Neural cell (in vitro differentiated cells): ENCODE results near the gene CDRT4.

Experiments
- CTCF ChIP-seq: fragments of 450-650 bp; IDR thresholded peaks from 2 replicates; pipeline ENCODE4 v1.5.1; 2014; ENCODE audit warnings: antibody characterized with exemption, mild to moderate bottlenecking, moderate library complexity; ENCODE audit not compliant: poor library complexity, severe bottlenecking
- POLR2AphosphoS5 ChIP-seq: IDR thresholded peaks from 2 replicates; pipeline ENCODE4 v1.6.1; 2012
- REST ChIP-seq: IDR thresholded peaks from 2 replicates; pipeline ENCODE4 v1.6.1; 2012; ENCODE audit warnings: borderline replicate concordance

- TF ChIP-seq CTCF (no peak), REST (no peak), POLR2AphosphoS5 (no peak)
Measured at GRCh38 chr17:15453246-15453645, 14.2 kb downstream of the CDRT4 start.
